ELR (cell line): ENCODE data around the gene DDR2.

ENCODE experiments used
- DNase-seq: peaks from one replicate; pipeline ENCODE4 v3.0.0-alpha.2; 2015; ENCODE audit warnings: low read depth

DDR2 gene

GRCh38 chr1:162697140-162697895, 65.1 kb downstream of the DDR2 start:
- DNase-seq: no peak

GRCh38 chr1:162699366-162699765, 67.1 kb downstream of the DDR2 start:
- no peak for DNase-seq

- no peak for DNase-seq
These were observed 67.9 kb downstream of the DDR2 start for GRCh38 chr1:162700131-162700530.

GRCh38 chr1:162701286-162701685, 69.0 kb downstream of the DDR2 start:
- no peak for DNase-seq

- no peak for DNase-seq
These were observed 70.4 kb downstream of the DDR2 start for GRCh38 chr1:162702628-162703027.

- DNase-seq: no peak
These were observed 71.4 kb downstream of the DDR2 start for GRCh38 chr1:162703708-162704107.

GRCh38 chr1:162704673-162705424, 72.6 kb downstream of the DDR2 start:
- DNase-seq: no peak

GRCh38 chr1:162706003-162706402, 73.7 kb downstream of the DDR2 start:
- DNase-seq: no peak

GRCh38 chr1:162706606-162707005, 74.3 kb downstream of the DDR2 start:
- no peak for DNase-seq

GRCh38 chr1:162708286-162708685, 76.0 kb downstream of the DDR2 start:
- no peak for DNase-seq

GRCh38 chr1:162709132-162709860, 77.0 kb downstream of the DDR2 start:
- no peak for DNase-seq

GRCh38 chr1:162709870-162710269, 77.6 kb downstream of the DDR2 start:
- DNase-seq: peak; percentile 37

GRCh38 chr1:162710345-162710744, 78.1 kb downstream of the DDR2 start:
- no peak for DNase-seq

- no peak for DNase-seq
These were observed 78.7 kb downstream of the DDR2 start for GRCh38 chr1:162710780-162711465.

- no peak for DNase-seq
These were observed 80.2 kb downstream of the DDR2 start for GRCh38 chr1:162712317-162713029.

- DNase-seq: no peak
These were observed 83.9 kb downstream of the DDR2 start for GRCh38 chr1:162716123-162716522.

- no peak for DNase-seq
These were observed 84.3 kb downstream of the DDR2 start for GRCh38 chr1:162716552-162716951.

GRCh38 chr1:162717548-162718184, 85.4 kb downstream of the DDR2 start:
- no peak for DNase-seq

GRCh38 chr1:162719678-162720077, 87.4 kb downstream of the DDR2 start:
- DNase-seq: no peak

GRCh38 chr1:162720996-162721395, 88.7 kb downstream of the DDR2 start:
- DNase-seq: peak; percentile 47

- DNase-seq: no peak
These were observed 89.2 kb downstream of the DDR2 start for GRCh38 chr1:162721471-162721870.
